Fibroblast of skin of left biceps (primary cell): ENCODE measurements around the gene DRD4.
"Not testable (repeated sequence)": the region's sequence is repeated elsewhere in the genome, so short reads cannot be mapped to it uniquely, and the experiment has no call there.

Experiments
- DNase-seq, 2 experiments: peaks; one replicate each; pipeline ENCODE4 v3.0.0-alpha.2; 2013; ENCODE audit warnings: low read depth in 2 of 2

The DRD4 gene

DNA sequence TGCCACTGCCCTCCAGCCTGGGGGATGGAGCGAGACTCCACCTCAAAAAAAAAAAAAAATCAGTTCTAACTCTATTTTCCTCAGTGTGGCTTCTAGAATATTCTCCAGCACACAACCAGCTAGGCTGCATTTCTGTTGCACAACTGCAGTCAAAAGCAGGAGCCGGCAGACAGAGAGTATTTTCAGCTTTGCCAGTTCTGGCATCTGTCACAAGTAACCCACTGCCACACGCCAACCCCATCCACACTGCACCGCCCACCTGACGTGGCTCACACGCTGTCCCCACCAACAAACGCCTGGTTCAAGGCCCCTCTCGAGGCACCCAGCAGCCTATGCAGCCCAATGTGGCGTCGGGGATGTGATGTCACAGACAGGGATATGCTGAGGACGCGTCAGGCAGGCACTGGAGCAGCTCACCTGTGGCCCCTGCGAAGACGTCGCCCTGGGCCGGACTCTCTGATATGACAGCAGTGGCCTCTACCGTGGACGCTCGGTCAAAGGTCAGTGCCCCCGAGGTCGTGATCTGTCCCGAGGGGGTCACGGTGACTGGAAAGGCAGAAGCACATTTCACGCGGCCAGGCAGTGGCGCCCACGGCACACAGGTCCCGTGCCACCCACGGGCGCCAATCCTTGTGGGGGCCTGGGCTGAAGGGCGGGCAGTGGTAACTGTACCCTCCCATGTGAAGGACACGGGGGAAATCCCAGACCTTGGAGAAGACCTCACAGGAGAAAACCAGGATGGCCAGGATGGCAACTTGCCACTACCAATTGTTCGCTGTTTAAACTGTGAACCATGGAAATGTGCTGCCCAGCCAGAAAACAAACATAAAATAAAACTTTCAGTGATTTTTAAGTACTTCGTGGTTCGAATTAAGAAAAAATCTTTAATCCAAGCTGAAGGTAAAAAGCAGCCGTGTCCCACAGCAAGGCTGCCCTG, 42.5 kb downstream of the DRD4 start:
- DNase-seq = no peak

DNA sequence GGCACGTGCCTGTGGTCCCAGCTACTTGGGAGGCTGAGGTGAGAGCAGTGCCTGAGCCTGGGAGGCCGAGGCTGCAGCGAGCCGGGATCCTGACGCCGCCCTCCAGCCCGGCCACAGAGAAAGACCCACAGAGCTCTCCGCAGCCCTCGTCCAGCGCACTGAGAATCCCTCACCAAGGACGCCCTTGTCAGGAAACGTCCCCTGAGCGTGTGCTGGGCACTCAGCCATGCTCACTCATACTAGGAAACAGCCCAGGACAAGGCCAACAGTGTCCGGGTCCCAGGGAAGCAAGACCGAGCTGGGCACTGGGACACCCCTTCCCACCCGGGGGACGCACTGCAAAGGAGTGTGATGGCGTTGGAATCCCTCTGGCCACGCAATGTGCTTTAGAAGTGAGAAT, 43.4 kb downstream of the DRD4 start:
- DNase-seq = no peak

DNA sequence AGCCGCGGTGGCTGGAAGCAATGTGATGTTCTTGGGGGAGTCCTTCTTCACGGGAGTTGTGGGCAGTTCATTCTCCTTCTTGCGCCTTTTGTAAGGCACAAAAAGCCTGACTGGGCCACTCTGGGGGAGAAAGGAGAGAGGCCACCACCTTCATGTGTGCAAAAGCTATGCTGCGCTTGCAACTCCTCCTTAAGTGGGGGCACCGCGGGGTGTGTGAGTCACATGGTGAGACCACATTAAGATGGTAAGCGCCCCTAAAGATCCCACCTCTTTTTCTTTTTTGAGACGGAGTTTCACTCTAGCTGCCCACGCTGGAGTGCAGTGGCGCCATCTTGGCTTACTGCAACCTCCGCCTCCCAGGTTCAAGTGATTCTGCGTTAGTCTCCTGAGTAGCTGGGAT, 43.9 kb downstream of the DRD4 start:
- no peak for DNase-seq

DNA sequence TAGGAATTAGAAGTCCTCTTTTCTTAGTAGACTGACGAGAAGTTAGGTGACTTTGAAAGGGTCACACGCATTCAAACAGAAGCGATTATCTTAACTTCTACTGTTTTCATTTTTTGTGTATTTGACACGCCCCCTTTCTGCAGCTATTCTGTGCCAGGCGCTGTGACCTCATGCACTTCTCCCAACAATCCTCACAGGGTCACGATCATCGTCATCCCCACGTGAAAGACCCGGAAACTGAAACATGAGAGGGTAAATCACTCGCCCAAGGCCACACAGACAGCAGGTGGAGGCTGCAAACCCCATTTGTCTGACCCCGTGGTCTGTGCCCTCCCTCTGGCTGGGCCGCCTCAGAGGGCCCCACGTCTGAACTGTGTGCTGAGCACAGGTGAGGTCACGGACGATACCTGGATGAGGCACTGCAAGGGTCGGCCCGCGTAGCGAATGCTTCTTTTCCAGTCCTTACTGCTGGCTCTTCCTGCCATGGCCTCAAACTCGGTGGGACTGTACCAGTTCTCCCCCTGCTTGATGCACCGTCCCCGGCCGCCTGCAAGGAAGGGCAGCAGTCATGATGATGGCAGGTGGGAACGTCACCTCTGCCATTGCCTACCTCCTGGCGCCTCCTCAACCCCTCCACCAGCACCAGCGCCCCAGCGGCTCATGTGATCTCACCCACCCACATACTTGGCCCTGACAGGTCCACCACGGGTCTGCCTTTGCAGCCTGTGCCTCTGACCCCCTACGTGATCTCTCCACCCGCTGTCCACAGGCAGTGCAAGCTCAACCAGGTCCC, 49.6 kb downstream of the DRD4 start:
- DNase-seq = no peak

DNA sequence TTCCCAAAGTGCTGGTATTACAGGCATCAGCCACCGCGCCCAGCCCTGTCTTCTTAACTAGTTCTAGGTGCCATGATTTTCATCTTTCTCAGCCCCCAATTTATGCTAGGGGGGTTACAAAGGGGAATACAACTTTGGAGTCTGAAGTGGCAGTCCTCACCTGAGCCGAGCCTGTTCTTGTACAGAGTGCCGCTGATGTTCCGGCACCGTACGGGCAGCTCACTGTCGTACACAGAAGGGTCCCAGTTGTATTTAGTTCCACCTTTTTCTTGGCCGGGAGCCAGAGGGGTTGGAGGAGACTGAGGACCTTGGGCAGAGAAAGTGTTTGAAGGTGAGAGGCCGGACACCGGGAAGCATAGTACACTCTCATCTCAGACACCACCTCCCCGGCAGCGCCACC, 50.7 kb downstream of the DRD4 start:
- no peak for DNase-seq

DNA sequence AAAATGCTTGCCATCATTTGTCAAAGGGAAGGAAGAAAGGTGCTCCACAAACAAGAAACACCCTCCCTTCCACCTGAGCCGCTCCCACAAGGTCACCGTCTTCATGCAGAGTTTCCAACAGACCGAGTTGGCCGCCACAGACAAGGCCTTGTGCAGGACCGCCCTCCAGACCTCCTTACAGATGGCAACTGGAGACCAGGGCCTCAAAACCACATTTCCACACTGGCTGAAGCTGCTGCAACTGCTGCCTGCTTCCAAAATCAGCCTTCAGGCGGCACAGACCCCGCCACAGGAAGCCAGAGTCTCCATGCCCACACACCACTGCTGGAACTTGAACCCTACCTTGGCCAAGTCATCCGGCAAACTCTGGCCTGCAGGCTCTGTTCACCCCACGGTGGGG, 51.6 kb downstream of the DRD4 start:
- DNase-seq = no peak

DNA sequence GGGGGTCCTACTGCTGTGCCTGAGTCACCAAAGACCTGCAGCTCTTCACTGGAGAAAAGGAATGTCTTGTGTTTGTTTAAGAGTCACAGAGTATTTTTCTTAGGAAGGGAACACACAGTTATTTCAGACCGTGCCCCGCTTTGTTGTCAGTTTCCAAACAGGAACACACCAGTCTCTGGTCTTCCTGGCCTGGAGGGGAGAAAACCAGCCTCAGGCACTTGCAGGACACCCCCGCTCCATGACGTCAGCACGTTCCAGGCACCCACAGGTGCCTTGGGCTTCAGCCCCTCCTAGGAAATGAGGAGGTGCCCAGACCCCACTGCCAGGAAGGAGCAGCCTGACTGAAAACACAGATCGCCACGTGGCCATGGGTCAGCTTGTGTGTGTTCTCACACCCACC, 52.6 kb downstream of the DRD4 start:
- DNase-seq = no peak

DNA sequence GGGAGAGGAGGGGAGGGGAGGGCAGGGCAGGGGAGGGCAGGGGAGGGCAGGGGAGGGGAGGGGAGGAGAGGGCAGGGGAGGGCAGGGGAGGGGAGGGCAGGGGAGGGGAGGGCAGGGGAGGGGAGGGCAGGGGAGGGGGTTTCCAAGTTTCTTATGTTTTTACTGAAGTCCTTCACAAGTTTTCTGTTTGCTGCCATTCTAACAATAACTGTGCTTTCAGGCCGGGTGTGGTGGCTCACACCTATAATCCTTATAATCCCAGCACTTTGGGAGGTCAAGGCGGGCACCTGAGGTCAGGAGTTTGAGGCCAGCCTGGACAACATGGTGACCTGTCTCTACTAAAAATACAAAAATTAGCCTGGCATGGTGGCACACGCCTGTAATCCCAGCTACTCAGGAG, 53.2 kb downstream of the DRD4 start:
- DNase-seq = not testable (repeated sequence)
